GM19035 (cell line): ENCODE data around the gene ZNF594.
"Not testable (repeated sequence)": the region's sequence is repeated elsewhere in the genome, so short reads cannot be mapped to it uniquely, and the experiment has no call there.

Source experiments
- ATAC-seq: cut with Tn5 transposase; IDR thresholded peaks from one replicate; pipeline ENCODE4 v1.9.1; 2021; ENCODE audit not compliant: unreplicated experiment

ZNF594 gene

GRCh38 chr17:5203178-5203907 is 11.7 kb upstream of the ZNF594 start:
- no peak for ATAC-seq

GRCh38 chr17:5201011-5201410 is 9.3 kb upstream of the ZNF594 start:
- ATAC-seq: no peak

- ATAC-seq: no peak
Observed at GRCh38 chr17:5200360-5200759, 8.7 kb upstream of the ZNF594 start.

- no peak for ATAC-seq
Observed at GRCh38 chr17:5198472-5198871, 6.8 kb upstream of the ZNF594 start.

- no peak for ATAC-seq
Observed at GRCh38 chr17:5194346-5194745, 2.7 kb upstream of the ZNF594 start.

- no peak for ATAC-seq
Observed at GRCh38 chr17:5184288-5184687, 7.4 kb downstream of the ZNF594 start.

- no peak for ATAC-seq
Observed at GRCh38 chr17:5183410-5183793, 8.3 kb downstream of the ZNF594 start.

- no peak for ATAC-seq
Observed at GRCh38 chr17:5182597-5183409, 8.9 kb downstream of the ZNF594 start.

- ATAC-seq: no peak
Observed at GRCh38 chr17:5181509-5182305, 10.0 kb downstream of the ZNF594 start.

- ATAC-seq: no peak
Observed at GRCh38 chr17:5179003-5179402, 12.7 kb downstream of the ZNF594 start.

GRCh38 chr17:5175027-5175426 is 16.6 kb downstream of the ZNF594 start:
- not testable (repeated sequence) for ATAC-seq

- ATAC-seq: not testable (repeated sequence)
Observed at GRCh38 chr17:5165791-5166564, 25.7 kb downstream of the ZNF594 start.

GRCh38 chr17:5164436-5164835 is 27.2 kb downstream of the ZNF594 start:
- no peak for ATAC-seq

GRCh38 chr17:5161793-5162192 is 29.9 kb downstream of the ZNF594 start:
- not testable (repeated sequence) for ATAC-seq

- not testable (repeated sequence) for ATAC-seq
Observed at GRCh38 chr17:5160702-5161101, 31.0 kb downstream of the ZNF594 start.

GRCh38 chr17:5146122-5146521 is 45.5 kb downstream of the ZNF594 start:
- ATAC-seq: not testable (repeated sequence)

- ATAC-seq: not testable (repeated sequence)
Observed at GRCh38 chr17:5142877-5143276, 48.8 kb downstream of the ZNF594 start.

GRCh38 chr17:5139458-5139732 is 52.3 kb downstream of the ZNF594 start:
- ATAC-seq: no peak

GRCh38 chr17:5138616-5139457 is 52.8 kb downstream of the ZNF594 start:
- ATAC-seq: no peak

GRCh38 chr17:5138198-5138544 is 53.5 kb downstream of the ZNF594 start:
- not testable (repeated sequence) for ATAC-seq
